GM19099 (cell line): ENCODE measurements around the gene ACR.

Experiments used
- POLR2A ChIP-seq: IDR thresholded peaks from 3 replicates; pipeline ENCODE4 v1.6.1; 2011; ENCODE audit warnings: low read depth; ENCODE audit not compliant: insufficient read length; ENCODE audit errors: extremely low read depth

ACR gene

GRCh38 chr22:50737728-50738648, at the start of gene ACR:
Gene ACR (plus strand): TSS chr22:50738204. CDS start chr22:50738236, 32 bp downstream.
- no peak for TF ChIP-seq POLR2A

- TF ChIP-seq POLR2A = no peak
Observed at GRCh38 chr22:50688448-50688847, 49.6 kb upstream of the ACR start.

- no peak for TF ChIP-seq POLR2A
Observed at GRCh38 chr22:50691521-50691920, 46.5 kb upstream of the ACR start.

- no peak for TF ChIP-seq POLR2A
Observed at GRCh38 chr22:50693462-50693861, 44.5 kb upstream of the ACR start.

GRCh38 chr22:50694099-50694605, 43.9 kb upstream of the ACR start:
- TF ChIP-seq POLR2A = no peak

GRCh38 chr22:50694766-50695420, 43.1 kb upstream of the ACR start:
- TF ChIP-seq POLR2A = no peak

GRCh38 chr22:50695421-50696250, 42.4 kb upstream of the ACR start:
- no peak for TF ChIP-seq POLR2A

GRCh38 chr22:50696251-50696798, 41.7 kb upstream of the ACR start:
- TF ChIP-seq POLR2A = no peak

- TF ChIP-seq POLR2A = no peak
Observed at GRCh38 chr22:50696799-50697561, 41.0 kb upstream of the ACR start.

GRCh38 chr22:50697667-50698506, 40.1 kb upstream of the ACR start:
- TF ChIP-seq POLR2A = no peak

GRCh38 chr22:50698546-50698945, 39.5 kb upstream of the ACR start:
- no peak for TF ChIP-seq POLR2A

- no peak for TF ChIP-seq POLR2A
Observed at GRCh38 chr22:50699001-50699755, 38.8 kb upstream of the ACR start.

GRCh38 chr22:50699756-50700386, 38.1 kb upstream of the ACR start:
- TF ChIP-seq POLR2A = no peak
